Lung (tissue), 16 donors: ENCODE results near the gene DBNL. TPM values are rescaled to one million over a fixed set of nuclear protein-coding genes. Genes with fewer than 3 reads are reported as not detected.
"Not testable (repeated sequence)": the region's sequence is repeated elsewhere in the genome, so short reads cannot be mapped to it uniquely, and the experiment has no call there.

ENCODE experiments used
- ATAC-seq: fragments of 200-7000 bp; cut with Tn5 transposase; one replicate; pipeline ENCODE4 v1.9.1; 2020; ENCODE audit warnings: moderate number of reproducible peaks; ENCODE audit not compliant: insufficient read depth, low FRiP score
- DNase-seq, 3 donors: peaks; one replicate each; pipeline ENCODE4 v3.0.0-alpha.2; 2013 to 2017
- H3K27ac ChIP-seq, 2 donors: one replicate each; pipeline ENCODE4 v1.5.1; 2013; ENCODE audit warnings: mild to moderate bottlenecking in 2 of 2, moderate library complexity in 2 of 2, control low read depth in 1 of 2, inconsistent platforms in 1 of 2, low read depth in 1 of 2, low read length in 1 of 2
- H3K27me3 ChIP-seq, 3 donors: one replicate each; pipeline ENCODE4 v1.5.1; 2013; ENCODE audit warnings: low read length in 2 of 3; ENCODE audit not compliant: control insufficient read depth in 3 of 3, insufficient read depth in 3 of 3
- H3K36me3 ChIP-seq, 4 donors: one replicate each; pipeline ENCODE4 v1.5.1; 2013; ENCODE audit warnings: low read length in 4 of 4, mild to moderate bottlenecking in 1 of 4, moderate library complexity in 1 of 4; ENCODE audit not compliant: control insufficient read depth in 4 of 4, insufficient read depth in 4 of 4
- H3K4me1 ChIP-seq, 5 donors: one replicate each; pipeline ENCODE4 v1.5.1; 2013; ENCODE audit warnings: low read length in 5 of 5, mild to moderate bottlenecking in 2 of 5, moderate library complexity in 1 of 5; ENCODE audit not compliant: control insufficient read depth in 5 of 5, insufficient read depth in 5 of 5
- H3K4me3 ChIP-seq: one replicate; pipeline ENCODE4 v1.5.1; 2013; ENCODE audit warnings: mild to moderate bottlenecking, control low read depth, moderate library complexity
- H3K9ac ChIP-seq, 2 donors: one replicate each; pipeline ENCODE4 v1.5.1; 2013; ENCODE audit warnings: low read length in 2 of 2, control low read depth in 1 of 2; ENCODE audit not compliant: insufficient read depth in 1 of 2
- H3K9me3 ChIP-seq, 4 donors: one replicate each; pipeline ENCODE4 v1.5.1; 2013; ENCODE audit warnings: low read length in 3 of 4, mild to moderate bottlenecking in 1 of 4, moderate library complexity in 1 of 4; ENCODE audit not compliant: control insufficient read depth in 4 of 4, insufficient read depth in 3 of 4
- CTCF ChIP-seq: IDR thresholded peaks from 2 replicates; pipeline ENCODE4 v1.5.1; 2012; ENCODE audit warnings: mild to moderate bottlenecking; ENCODE audit errors: control extremely low read depth, extremely low read depth
- WGBS, 2 donors: extraction: QIAGEN DNeasy Blood & Tissue Kit; methylation state at CpG; one replicate each; pipeline ENCODE4 v1.1.7; 2013; 5-methylcytosine and 5-hydroxymethylcytosine counted together
- long read RNA-seq, 5 donors: transcript quantifications; one replicate each; lab custom pipeline, GENCODE V29; 2026
- polyA plus RNA-seq, 2 donors: library from polyadenylated mRNA; stranded (reverse); fragments of 200-250 nt; gene quantifications; one replicate each; pipeline ENCODE4 v1.2.1, GENCODE V29; 2013
- total RNA-seq, 2 donors: library from RNA; depleted of rRNA in 1 of 2; stranded (reverse); fragments of >200 nt in 1 of 2; gene quantifications; one replicate each; pipeline ENCODE4 v1.2.1, GENCODE V29; 2014 to 2021
- donor health status: control.
- donor health status: control.
- donor health status: Bipolar disorder and iron deficiency.
- donor health status: healthy.
- donor health status: DM: yes; HTN: yes; CAD: no.

DBNL gene
- 100 to 1,000 TPM in 1 of 2 donors, 10 to 100 TPM in 1; 65.9 to 144 TPM for total RNA-seq
- 100 to 1,000 TPM in 1 of 2 donors, 10 to 100 TPM in 1; 89.3 to 209 TPM for polyA plus RNA-seq
- long read RNA-seq, donor 1, transcript DBNL-210 (13 exons, 1,808 nt) = major isoform, 23 of 30 reads
- long read RNA-seq, donor 1, partial matches to known transcripts = 0 of 30 reads
- long read RNA-seq, donor 1, other reads (novel, unspliced or antisense) = 0 of 30 reads
- long read RNA-seq, donor 2, transcript DBNL-210 (13 exons, 1,808 nt) = major isoform, 9 of 20 reads
- long read RNA-seq, donor 2, partial matches to known transcripts = 10 of 20 reads
- long read RNA-seq, donor 2, other reads (novel, unspliced or antisense) = 0 of 20 reads
- long read RNA-seq, donor 3, partial matches to known transcripts = 0 of 7 reads
- long read RNA-seq, donor 3, other reads (novel, unspliced or antisense) = 0 of 7 reads
- long read RNA-seq, donor 4, partial matches to known transcripts = 0 of 3 reads
- long read RNA-seq, donor 4, other reads (novel, unspliced or antisense) = 0 of 3 reads
- long read RNA-seq, donor 5, transcript DBNL-210 (13 exons, 1,808 nt) = major isoform, 14 of 20 reads
- long read RNA-seq, donor 5, partial matches to known transcripts = 0 of 20 reads
- long read RNA-seq, donor 5, other reads (novel, unspliced or antisense) = 0 of 20 reads

GRCh38 chr7:44044315-44045225, at the start of gene DBNL:
Gene DBNL, plus strand, starts transcription at chr7:44044702. Its CDS starts 36 bp downstream, at chr7:44044738.
- H3K4me1 ChIP-seq = peaks cover 0 to 18% (median 11%) of the 10 kb centered on the region in 5 donors
- 0% methylated on average over 69 to 74 of the region's 74 CpGs for WGBS, 2 donors

GRCh38 chr7:43997532-43997931, 47.0 kb upstream of the DBNL start, which contains the start of gene SPDYE1:
Gene SPDYE1, plus strand, starts transcription at chr7:43997897. Its CDS starts 2,053 bp downstream, at chr7:43999950.
- DNase-seq, H3K27ac ChIP-seq, H3K9me3 ChIP-seq, ATAC-seq, H3K4me1 ChIP-seq, H3K9ac ChIP-seq, H3K27me3 ChIP-seq, H3K36me3 ChIP-seq, H3K4me3 ChIP-seq: not testable (repeated sequence)
- WGBS, 2 donors = 91 to 95% methylated on average over 3 of the region's 3 CpGs

More at GRCh38 chr7:44044315-44045225, at the start of gene DBNL:
- Histone ChIP-seq H3K27me3 (peaks cover 0 to 4% (median 0%) of the 10 kb centered on the region in 3 donors), H3K27ac (peak within 1 kb of the TSS; percentile 79 to 99), H3K9me3 (no peaks in the 10 kb centered on the region), H3K4me3 (peak within 1 kb of the TSS; percentile 98), H3K36me3 (peaks cover 0 to 6% (median 3%) of the 10 kb centered on the region in 4 donors), H3K9ac (peak within 1 kb of the TSS; percentile 63 to 71)
- peak; percentile 90 for ATAC-seq
- DNase-seq = peak; percentile 90 to 94 (median 92)
- TF ChIP-seq CTCF = no peak

GRCh38 chr7:44012081-44012480, 32.4 kb upstream of the DBNL start:
- H3K4me3 ChIP-seq, H3K9me3 ChIP-seq, DNase-seq, H3K36me3 ChIP-seq, H3K27ac ChIP-seq, ATAC-seq, H3K9ac ChIP-seq, H3K4me1 ChIP-seq, H3K27me3 ChIP-seq: not testable (repeated sequence)
- WGBS, 2 donors = 89 to 91% methylated on average over 7 of the region's 8 CpGs

GRCh38 chr7:44015090-44015489, 29.4 kb upstream of the DBNL start:
- not testable (repeated sequence) for H3K27me3 ChIP-seq, H3K4me1 ChIP-seq, DNase-seq, ATAC-seq, H3K27ac ChIP-seq, H3K36me3 ChIP-seq, H3K4me3 ChIP-seq, H3K9ac ChIP-seq, H3K9me3 ChIP-seq
- 95 to 98% methylated on average over 5 to 9 of the region's 12 CpGs for WGBS, 2 donors
